Fibroblast of skin of left biceps (primary cell): Measurements from ENCODE around the gene SKOR1.

Source experiments
- DNase-seq, 2 experiments: peaks; one replicate each; pipeline ENCODE4 v3.0.0-alpha.2; 2013; ENCODE audit warnings: low read depth in 2 of 2

Gene SKOR1

DNA sequence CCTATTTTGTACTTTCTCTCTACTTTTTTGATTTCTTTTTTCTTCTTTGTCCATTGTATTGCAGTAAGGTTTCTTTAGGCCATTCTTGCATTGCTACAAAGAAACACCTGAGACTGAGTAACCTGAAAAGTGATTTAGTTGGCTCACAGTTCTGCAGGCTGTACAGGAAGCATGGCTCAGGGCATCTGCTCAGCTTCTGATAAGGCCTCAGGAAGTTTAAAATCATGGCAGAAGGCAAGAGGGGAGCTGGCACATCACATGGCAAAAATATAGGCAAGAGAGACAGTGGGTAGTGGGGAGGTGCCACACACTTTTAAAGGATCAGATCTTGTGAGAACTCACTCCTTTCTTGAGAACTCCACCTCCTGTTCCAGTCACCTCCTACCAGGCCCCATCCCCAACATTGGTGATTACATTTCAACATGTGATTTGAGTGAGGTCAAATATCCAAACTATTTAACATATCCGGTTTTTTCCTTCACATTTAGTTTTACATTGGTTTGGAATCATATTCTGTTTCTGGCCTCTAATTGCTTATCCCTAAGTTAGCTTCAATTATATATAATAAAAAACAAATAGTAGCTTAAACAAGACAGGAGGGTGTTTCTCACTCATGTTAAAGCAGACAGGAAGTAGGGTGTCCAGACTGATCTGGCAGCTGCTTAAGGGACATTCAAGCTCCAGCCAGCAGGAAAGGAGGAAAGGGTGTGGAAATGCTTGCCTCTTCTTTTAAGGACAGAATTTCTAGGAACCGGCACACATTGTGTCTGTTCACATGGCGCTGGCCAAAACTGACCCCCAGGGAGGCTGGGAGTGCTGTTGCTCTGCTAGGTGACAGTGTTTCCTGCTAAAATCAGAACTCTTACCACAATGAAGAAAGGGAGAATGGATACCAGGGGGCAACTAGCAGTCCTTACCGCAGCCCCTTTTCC, 28.8 kb upstream of the SKOR1 start:
- no peak for DNase-seq

GRCh38 chr15:67799801-67800205, 25.5 kb upstream of the SKOR1 start:
- no peak for DNase-seq

- no peak for DNase-seq
Measured at GRCh38 chr15:67801142-67801541, 24.2 kb upstream of the SKOR1 start.

DNA sequence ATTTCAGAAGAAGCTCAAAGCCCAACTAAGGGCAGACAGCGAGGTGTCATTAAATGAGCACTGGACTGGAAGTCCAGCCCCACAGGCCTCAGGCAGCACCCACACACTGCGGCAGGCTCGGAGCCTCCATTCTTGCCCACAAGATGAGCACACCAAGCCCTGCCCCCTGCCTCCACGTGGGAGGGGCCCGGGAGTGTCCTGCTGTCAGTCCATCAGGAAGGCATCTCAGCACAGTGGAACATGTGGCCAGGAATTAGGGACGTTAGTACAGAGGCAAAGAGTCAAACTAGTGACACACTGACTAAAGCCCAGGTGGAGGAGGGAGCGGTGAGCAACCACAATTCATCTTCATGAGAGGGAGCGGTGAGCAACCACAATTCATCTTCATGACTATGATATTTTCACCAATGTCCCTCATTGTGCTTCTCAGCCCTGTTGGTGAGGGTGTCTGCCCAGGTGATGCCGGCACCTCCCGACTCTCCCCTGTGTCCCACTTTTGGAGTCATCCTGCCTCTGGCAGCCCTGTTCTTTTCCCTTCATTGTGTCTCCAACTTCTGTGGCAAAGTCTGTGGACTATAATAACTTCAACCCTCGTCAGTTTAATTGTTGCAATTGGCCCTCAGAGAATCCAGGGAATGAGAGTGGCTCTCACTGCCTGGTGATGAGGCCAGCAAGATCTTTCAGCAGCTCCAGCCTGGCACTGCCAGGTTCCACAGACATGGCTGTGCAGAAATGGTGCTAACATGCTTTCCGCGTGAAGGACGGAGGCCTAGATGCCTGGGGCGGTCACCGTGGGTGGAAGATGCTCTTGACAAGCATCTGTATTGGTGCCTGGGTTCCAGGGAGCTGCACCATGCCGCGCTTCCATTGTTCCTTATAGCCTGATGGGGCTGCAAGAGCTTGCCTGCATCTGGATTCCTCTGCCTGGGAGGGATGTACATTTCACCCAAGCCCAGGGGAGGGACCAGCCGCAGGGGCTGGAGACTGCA, 23.1 kb upstream of the SKOR1 start:
- DNase-seq = no peak

GRCh38 chr15:67803299-67803698, 22.0 kb upstream of the SKOR1 start:
- DNase-seq = no peak

GRCh38 chr15:67803996-67804843, 21.1 kb upstream of the SKOR1 start:
- no peak for DNase-seq

DNA sequence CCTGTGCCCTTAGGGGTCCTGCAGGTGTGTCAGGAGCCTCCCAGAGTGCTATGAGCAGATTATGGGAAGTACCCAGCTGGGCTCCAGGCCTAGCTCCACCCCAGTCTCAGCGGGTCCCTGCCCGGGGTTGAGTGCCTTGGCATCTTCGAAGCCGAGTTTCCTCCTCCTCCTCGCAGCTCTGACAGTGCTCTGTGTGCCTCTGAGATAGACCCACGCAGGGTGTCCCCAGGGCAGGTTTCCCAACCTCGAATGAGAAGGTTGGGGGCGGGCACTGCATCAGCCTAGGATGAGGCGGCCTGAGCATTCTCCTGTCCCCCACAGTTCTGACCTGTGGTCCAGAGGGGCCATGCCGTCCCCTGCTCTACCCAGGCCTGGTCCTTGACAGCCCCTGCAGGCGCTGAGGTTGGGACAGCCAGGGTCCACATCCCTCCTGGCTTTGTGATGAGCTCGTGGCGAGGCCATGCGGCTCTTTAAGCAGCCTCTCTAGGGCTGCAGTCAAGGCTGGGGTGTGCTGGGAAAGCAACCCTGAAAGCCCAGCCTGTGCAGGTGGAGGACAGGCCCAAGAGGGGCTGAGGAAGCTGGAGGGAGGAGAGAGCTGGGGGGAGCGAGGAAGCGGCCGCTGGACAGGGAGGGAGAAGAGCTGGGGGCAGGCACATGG, 20.2 kb upstream of the SKOR1 start:
- DNase-seq = no peak

DNA sequence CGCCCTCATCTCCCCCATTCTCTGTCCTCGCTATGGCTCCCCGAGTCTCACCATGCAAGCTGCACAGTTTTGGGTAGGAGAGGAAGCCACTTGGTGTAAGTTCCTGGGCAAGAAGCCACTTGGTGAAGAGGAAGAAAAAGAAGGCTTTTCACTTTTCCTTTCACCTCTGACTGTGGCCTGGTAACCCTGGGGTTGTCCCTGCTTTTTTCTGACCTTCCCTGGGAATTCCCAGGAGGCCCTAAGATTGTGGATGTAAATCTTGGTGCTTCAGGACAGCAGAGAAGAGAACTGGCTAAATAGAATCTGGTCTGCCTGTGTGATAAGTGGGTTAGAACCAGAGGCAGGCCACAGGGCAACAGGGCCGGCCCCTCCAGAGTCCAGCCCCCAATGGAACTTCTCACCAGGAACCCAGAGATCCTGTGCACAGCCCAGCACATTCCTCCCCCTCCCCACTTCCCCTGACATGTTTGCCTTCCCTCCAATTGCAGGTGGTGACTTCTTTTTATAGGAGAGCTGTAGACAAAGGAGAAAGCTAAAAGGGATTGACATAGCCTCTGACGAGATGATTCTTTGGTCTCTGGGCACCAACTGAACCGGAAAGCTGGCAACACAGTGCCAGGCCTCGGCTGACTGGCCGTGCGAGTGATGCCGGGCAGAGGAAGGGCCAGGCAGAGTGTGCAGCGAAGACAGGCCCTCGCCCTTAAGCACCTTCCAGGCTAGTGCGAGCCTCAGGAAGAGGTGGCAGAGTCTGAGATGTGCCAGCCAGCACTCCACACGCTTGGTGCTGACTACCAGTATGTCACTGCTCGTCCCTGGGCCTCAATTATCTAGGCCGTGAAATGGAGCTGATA, 19.4 kb upstream of the SKOR1 start:
- DNase-seq = no peak

GRCh38 chr15:67806536-67806935, 18.8 kb upstream of the SKOR1 start:
- no peak for DNase-seq

DNA sequence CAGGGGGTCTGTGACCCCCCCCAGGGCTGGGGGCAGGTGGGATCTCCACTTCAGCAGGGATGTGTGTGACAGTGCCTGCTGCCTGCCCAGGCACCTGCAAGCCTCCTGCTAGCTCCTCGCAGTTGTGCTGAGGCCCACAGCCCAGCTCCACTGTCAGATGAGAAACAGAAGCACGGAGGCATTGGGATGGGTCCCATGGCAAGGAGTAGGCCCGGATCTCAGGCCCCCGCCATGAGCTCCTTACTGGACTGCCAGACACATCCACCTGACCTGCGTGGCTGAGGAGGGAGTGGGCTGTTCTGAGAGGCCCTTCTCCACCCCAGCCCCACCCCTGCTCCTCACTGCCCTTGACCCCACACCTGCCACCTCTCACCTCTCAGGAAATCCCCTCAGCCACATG, 18.2 kb upstream of the SKOR1 start:
- no peak for DNase-seq

DNA sequence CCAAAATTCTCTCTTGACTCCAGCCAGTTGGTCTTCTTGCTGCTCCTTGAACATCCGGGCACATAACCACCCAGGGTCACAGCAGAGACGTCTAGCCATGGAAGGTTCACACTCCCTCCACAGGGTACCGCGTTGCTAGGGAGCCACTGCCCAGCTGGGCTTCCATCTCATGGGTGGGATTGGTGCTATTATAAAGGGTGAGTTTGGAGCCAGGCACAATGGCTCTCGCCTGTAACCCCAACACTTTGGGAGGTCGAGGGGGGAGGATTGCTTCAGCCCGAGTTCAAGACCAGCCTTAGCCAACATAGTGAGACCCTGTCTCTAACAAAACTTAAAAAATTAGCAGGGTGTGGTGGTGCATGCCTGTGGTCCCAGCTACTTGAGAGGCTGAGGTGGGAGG, 17.5 kb upstream of the SKOR1 start:
- DNase-seq = no peak

DNA sequence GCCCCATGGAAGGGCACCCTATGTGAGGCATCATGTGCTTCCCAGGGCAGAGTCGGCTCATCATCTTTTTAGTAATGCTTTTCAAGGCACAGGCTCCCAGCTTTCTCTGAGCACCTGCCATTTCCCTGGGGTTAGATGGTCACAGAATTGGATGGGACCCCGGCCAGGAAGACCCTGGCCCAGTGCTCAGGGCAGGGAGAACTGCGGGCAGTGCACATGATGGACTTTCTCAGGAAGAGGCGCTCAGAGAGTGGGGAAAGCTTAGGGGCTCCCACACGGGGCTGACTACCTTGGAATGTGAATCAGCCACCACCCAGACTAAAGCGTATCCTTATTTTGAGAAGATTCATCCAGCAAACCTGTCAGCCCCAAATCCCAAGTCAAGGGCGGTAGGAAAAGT, 16.5 kb upstream of the SKOR1 start:
- no peak for DNase-seq

- no peak for DNase-seq
Measured at GRCh38 chr15:67809441-67809840, 15.9 kb upstream of the SKOR1 start.

DNA sequence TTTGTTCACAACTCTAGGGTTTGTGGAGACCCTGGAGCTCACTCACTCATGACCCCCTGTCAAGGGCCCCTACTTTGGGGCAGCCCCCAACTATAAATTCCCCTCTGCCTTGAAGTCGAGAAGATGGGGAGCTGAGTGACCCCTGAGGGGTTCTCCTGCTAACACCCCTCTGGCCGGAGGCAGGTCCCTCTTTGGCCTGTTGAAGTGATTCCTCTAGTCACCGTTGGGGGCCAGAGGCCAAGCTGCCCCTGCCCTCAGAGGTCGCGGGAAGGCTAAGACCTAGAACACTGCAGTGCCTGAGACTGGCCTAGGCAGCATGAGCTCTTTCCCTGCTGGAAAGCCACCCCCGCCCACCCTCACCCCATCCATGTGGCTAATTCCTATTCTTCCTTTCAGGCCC, 15.4 kb upstream of the SKOR1 start:
- no peak for DNase-seq

GRCh38 chr15:67812241-67812644, 13.1 kb upstream of the SKOR1 start:
- no peak for DNase-seq

- no peak for DNase-seq
Measured at GRCh38 chr15:67813104-67813634, 12.1 kb upstream of the SKOR1 start.

DNA sequence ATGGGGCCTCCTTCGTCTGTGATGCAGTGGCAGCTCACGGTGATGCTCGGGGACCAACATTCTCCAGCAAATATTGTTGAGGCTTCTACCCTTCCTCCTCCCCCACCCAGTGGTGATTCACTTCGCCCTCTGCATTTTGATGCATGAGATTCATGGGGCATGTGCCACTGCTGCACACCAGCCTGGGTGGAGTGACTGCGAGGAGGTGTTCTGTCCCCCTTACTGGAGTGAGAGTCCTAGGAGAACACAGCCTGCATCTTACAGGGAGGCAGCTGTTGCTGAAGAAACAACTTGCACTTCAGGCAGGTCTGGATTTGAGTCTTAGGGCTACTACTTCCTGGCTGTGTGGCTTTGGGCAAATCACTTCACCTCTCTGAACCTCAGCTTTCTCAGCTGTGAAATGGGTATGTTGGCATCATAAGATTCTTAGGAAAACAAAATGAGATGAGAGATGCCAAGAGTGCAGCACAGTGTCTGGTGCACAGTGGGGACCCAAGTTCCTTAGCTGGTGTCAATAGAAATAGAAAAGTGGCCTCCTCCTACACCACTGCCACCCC, 10.2 kb upstream of the SKOR1 start:
- no peak for DNase-seq

GRCh38 chr15:67816668-67817067, 8.6 kb upstream of the SKOR1 start:
- DNase-seq = no peak

- no peak for DNase-seq
Measured at GRCh38 chr15:67818464-67818863, 6.8 kb upstream of the SKOR1 start.

- DNase-seq = no peak
Measured at GRCh38 chr15:67819636-67820035, 5.7 kb upstream of the SKOR1 start.
